A549 (cell line): Measurements from ENCODE around the gene C7. TPM values are rescaled to one million over a fixed set of nuclear protein-coding genes. Genes with fewer than 3 reads are reported as not detected.

Source experiments
- ATAC-seq, 2 experiments: fragments of 200-7000 bp in 1 of 2; fragments of >200 bp in 1 of 2; cut with Nextera tagmentation in 1 of 2; cut with Tn5 transposase in 1 of 2; 3 replicates each; pipeline versions ENCODE4 v1.8.0 to v1.9.1; 2018 to 2020; ENCODE audit warnings: mild to moderate bottlenecking in 1 of 2, moderate library complexity in 1 of 2
- CTCF ChIA-PET: fragments of 300-600 bp; sonication (Branson Sonifier 250); formaldehyde crosslinking; extraction: SDS; loops from one replicate; lab custom pipeline; 2021; ENCODE audit warnings: antibody characterized with exemption, inconsistent platforms; lab: Yijun Ruan, JAX
- POLR2A ChIA-PET: fragments of 350-600 bp; formaldehyde crosslinking; extraction: SDS; loops from one replicate; lab custom pipeline; 2021; ENCODE audit warnings: antibody characterized with exemption, inconsistent platforms; lab: Yijun Ruan, JAX
- DNase-seq, 2 experiments: peaks; one replicate each; pipeline versions ENCODE4 v3.0.0 to v3.0.0-alpha.2; 2011 to 2016; ENCODE audit warnings: low read depth in 1 of 2, low spot score in 1 of 2
- FAIRE-seq: peaks from 2 replicates; lab custom pipeline; 2011; peaks lifted over from hg19 to GRCh38; lab: Jason Lieb, UNC
- H3K27ac ChIP-seq, 2 experiments: fragments of >200 bp; sonication (Bioruptor Twin); formaldehyde crosslinking; 3 replicates each; pipeline ENCODE4 v1.5.1; 2016 to 2017
- H3K4me1 ChIP-seq: fragments of >200 bp; sonication (Bioruptor Twin); formaldehyde crosslinking; 3 replicates; pipeline ENCODE4 v1.6.1; 2016
- H3K4me2 ChIP-seq: fragments of >200 bp; sonication (Bioruptor Twin); formaldehyde crosslinking; 3 replicates; pipeline ENCODE4 v1.6.1; 2016
- H3K4me3 ChIP-seq: fragments of >200 bp; sonication (Bioruptor Twin); formaldehyde crosslinking; 3 replicates; pipeline ENCODE4 v1.5.1; 2016
- H3K9me3 ChIP-seq: fragments of >200 bp; sonication (Bioruptor Twin); formaldehyde crosslinking; 3 replicates; pipeline ENCODE4 v1.6.1; 2016
- BHLHE40 ChIP-seq: IDR thresholded peaks from 2 replicates; pipeline ENCODE4 v1.6.1; 2012; ENCODE audit warnings: low read depth, low read length, inconsistent platforms
- CBX2 ChIP-seq: fragments of 200-600 bp; sonication (generic); IDR thresholded peaks from 2 replicates; pipeline ENCODE4 v1.6.1; 2016; ENCODE audit warnings: low read depth, mild to moderate bottlenecking, borderline replicate concordance
- CBX8 ChIP-seq: fragments of 200-600 bp; sonication (generic); IDR thresholded peaks from 2 replicates; pipeline ENCODE4 v1.6.1; 2016
- CEBPB ChIP-seq, 2 experiments: fragments of >200 bp in 1 of 2; sonication (Bioruptor Twin) in 1 of 2; formaldehyde crosslinking in 1 of 2; IDR thresholded peaks; 2 replicates each; pipeline ENCODE4 v1.6.1; 2012 to 2016
- CHD2 ChIP-seq: fragments of 150-350 bp; IDR thresholded peaks from 2 replicates; pipeline ENCODE4 v1.6.1; 2014; ENCODE audit warnings: low read length; ENCODE audit not compliant: partially characterized antibody
- EHF ChIP-seq: fragments of 250-450 bp; sonication (Bioruptor Pico); IDR thresholded peaks from 2 replicates; pipeline ENCODE4 v1.5.0; 2020; ENCODE audit warnings: mild to moderate bottlenecking
- FOSL2 ChIP-seq, 2 experiments: fragments of 450-650 bp in 1 of 2; fragments of >200 bp in 1 of 2; sonication (Bioruptor Twin) in 1 of 2; formaldehyde crosslinking; IDR thresholded peaks; 2 replicates each; pipeline versions ENCODE4 v1.5.0 to v1.6.1; 2016 to 2020; ENCODE audit warnings: mild to moderate bottlenecking in 1 of 2, moderate library complexity in 1 of 2
- HDAC2 ChIP-seq: fragments of 200-600 bp; sonication (generic); IDR thresholded peaks from 2 replicates; pipeline ENCODE4 v1.6.1; 2016
- HEYL ChIP-seq: fragments of 250-450 bp; sonication (Bioruptor Pico); IDR thresholded peaks from 2 replicates; pipeline ENCODE4 v1.8.0; 2021; ENCODE audit warnings: mild to moderate bottlenecking, moderate library complexity
- HOXA7 ChIP-seq: fragments of 250-450 bp; sonication (Bioruptor Pico); IDR thresholded peaks from 2 replicates; pipeline ENCODE4 v1.5.0; 2020; ENCODE audit warnings: mild to moderate bottlenecking, moderate library complexity
- JUNB ChIP-seq: fragments of >200 bp; sonication (Bioruptor Twin); formaldehyde crosslinking; IDR thresholded peaks from 2 replicates; pipeline ENCODE4 v1.6.1; 2016
- KDM1A ChIP-seq: fragments of 200-600 bp; sonication (generic); IDR thresholded peaks from 2 replicates; pipeline ENCODE4 v1.6.1; 2016; ENCODE audit warnings: low read depth, mild to moderate bottlenecking
- MAZ ChIP-seq: fragments of 150-350 bp; IDR thresholded peaks from 2 replicates; pipeline ENCODE4 v1.6.1; 2014; ENCODE audit warnings: antibody characterized with exemption, low read depth, low read length, borderline replicate concordance
- MYC ChIP-seq: IDR thresholded peaks from 2 replicates; pipeline ENCODE4 v1.6.1; 2012; ENCODE audit warnings: mild to moderate bottlenecking, inconsistent platforms, low read length, improper control_type of control experiment, borderline replicate concordance
- NFE2L2 ChIP-seq: fragments of 150-350 bp; conservative IDR thresholded peaks from 2 replicates; pipeline ENCODE4 v1.6.1; 2014; ENCODE audit warnings: low read length
- NPAS2 ChIP-seq: fragments of 250-450 bp; sonication (Bioruptor Pico); IDR thresholded peaks from 2 replicates; pipeline ENCODE4 v1.8.0; 2022; ENCODE audit warnings: mild to moderate bottlenecking, moderate library complexity, borderline replicate concordance
- POLR2A ChIP-seq: IDR thresholded peaks from 2 replicates; pipeline ENCODE4 v1.6.1; 2012; ENCODE audit warnings: mild to moderate bottlenecking, low read length
- RCOR1 ChIP-seq: fragments of 150-350 bp; IDR thresholded peaks from 2 replicates; pipeline ENCODE4 v1.6.1; 2014; ENCODE audit warnings: antibody characterized with exemption, low read length, low read depth
- REST ChIP-seq: fragments of 200-600 bp; sonication (generic); IDR thresholded peaks from 2 replicates; pipeline ENCODE4 v1.6.1; 2016; ENCODE audit warnings: antibody characterized with exemption, mild to moderate bottlenecking, moderate library complexity
- RFX5 ChIP-seq: fragments of 450-650 bp; IDR thresholded peaks from 2 replicates; pipeline ENCODE4 v1.7.1; 2014; ENCODE audit warnings: antibody characterized with exemption, mild to moderate bottlenecking, moderate library complexity
- WGBS: methylation state at CpG from one replicate; pipeline ENCODE4 v1.1.6; 2017; ENCODE audit errors: missing lambda C conversion rate; 5-methylcytosine and 5-hydroxymethylcytosine counted together
- polyA plus RNA-seq, 4 experiments: library from polyadenylated mRNA; depleted of rRNA in 3 of 4; stranded (reverse); fragments of >200 nt; fragmentation: RNase III in 1 of 4; extraction: RNeasy Plus Mini Kit Qiagen cat#74134 plus additional on column Dnase treatment in 1 of 4; gene quantifications; 2 replicates in 3 of 4; 3 replicates in 1 of 4; pipeline ENCODE4 v1.2.3, GENCODE V29; 2011 to 2017
- TF ChIP-seq, protein P1 (sequence below): fragments of 250-450 bp; sonication (Bioruptor Pico); IDR thresholded peaks from 2 replicates; pipeline ENCODE4 v1.5.0; 2020; ENCODE audit warnings: low read depth, mild to moderate bottlenecking, moderate library complexity

Gene C7
- polyA plus RNA-seq, 2 of the 4 experiments (the other 2 are of a cell fraction): not detected

- TF ChIP-seq REST: no peak
- TF ChIP-seq BHLHE40: no peak
- TF ChIP-seq RCOR1: no peak
These were observed 2.9 kb upstream of the C7 start (continued) for GRCh38 chr5:40906351-40906751.

DNA sequence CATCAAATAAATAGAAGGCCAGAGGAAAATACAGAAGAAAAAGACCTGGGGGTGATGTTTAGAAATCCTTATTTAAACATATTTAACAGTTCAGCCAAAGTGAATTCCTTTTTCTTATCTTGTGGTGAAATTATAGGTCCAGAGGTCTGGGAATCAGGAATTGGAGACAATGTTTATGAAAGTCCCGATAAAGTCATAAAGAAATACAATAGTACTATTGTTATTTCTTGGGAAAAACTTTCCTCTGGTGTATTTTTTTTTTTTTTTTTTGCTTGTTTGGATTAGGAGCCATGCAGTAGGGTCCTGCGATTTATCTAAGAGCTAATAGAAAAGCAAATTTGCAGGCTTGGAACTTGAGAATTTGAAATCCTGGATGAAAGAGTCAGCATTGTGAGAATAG, 426 bp downstream of the C7 start:
- Histone ChIP-seq H3K4me1 (no peaks in the 10 kb centered on the region), H3K9me3 (no peaks in the 10 kb centered on the region)
- ChIA-PET POLR2A (no interaction called here), CTCF (interaction anchor here (0.6 kb wide), 1 partner anchor 246 kb away, joined by 3 read pairs; no protein-coding TSS in a partner anchor)
- no peak for FAIRE-seq
- no peak for TF ChIP-seq FOSL2 (IDR thresholded peaks at IDR 0.05)
- TF ChIP-seq FOSL2 (CRISPR knock-in tag; IDR thresholded peaks at IDR 0.05): no peak
- TF ChIP-seq CBX8: no peak
- no peak for TF ChIP-seq HEYL (CRISPR knock-in tag)
- no peak for TF ChIP-seq CBX2
- no peak for TF ChIP-seq POLR2A
- TF ChIP-seq EHF (CRISPR knock-in tag): no peak
- no peak for TF ChIP-seq MYC
- no peak for TF ChIP-seq RFX5
- TF ChIP-seq, protein P1, sequence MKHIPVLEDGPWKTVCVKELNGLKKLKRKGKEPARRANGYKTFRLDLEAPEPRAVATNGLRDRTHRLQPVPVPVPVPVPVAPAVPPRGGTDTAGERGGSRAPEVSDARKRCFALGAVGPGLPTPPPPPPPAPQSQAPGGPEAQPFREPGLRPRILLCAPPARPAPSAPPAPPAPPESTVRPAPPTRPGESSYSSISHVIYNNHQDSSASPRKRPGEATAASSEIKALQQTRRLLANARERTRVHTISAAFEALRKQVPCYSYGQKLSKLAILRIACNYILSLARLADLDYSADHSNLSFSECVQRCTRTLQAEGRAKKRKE (CRISPR knock-in tag): no peak
- TF ChIP-seq REST: no peak
- TF ChIP-seq HDAC2: no peak
- no peak for TF ChIP-seq KDM1A
- TF ChIP-seq CHD2: no peak
- no peak for TF ChIP-seq MAZ
- no peak for TF ChIP-seq JUNB
- no peak for TF ChIP-seq CEBPB (IDR thresholded peaks at IDR 0.05)
- no peak for TF ChIP-seq NFE2L2
- no peak for TF ChIP-seq HOXA7 (CRISPR knock-in tag)
- TF ChIP-seq NPAS2 (CRISPR knock-in tag): no peak
- TF ChIP-seq, all 56 proteins: peak for 0
- H3K4me3 ChIP-seq: no peak overlapping the region
- 47% methylated on average over 2 of the region's 2 CpGs for WGBS
- H3K27ac ChIP-seq: no peak overlapping the region
- no peak overlapping the region for H3K4me2 ChIP-seq
- ATAC-seq: no peak
- DNase-seq: no peak
